HL-60 (cell line): Measurements from ENCODE around the gene TDRD12.

Experiments
- CTCF ChIP-seq: IDR thresholded peaks from one replicate; pipeline ENCODE4 v1.5.1; 2011; ENCODE audit warnings: low read length, control low read depth, inconsistent platforms; ENCODE audit not compliant: insufficient read depth
- POLR2AphosphoS5 ChIP-seq: IDR thresholded peaks from 2 replicates; pipeline ENCODE4 v1.6.1; 2012; ENCODE audit warnings: low read depth
- REST ChIP-seq: IDR thresholded peaks from 2 replicates; pipeline ENCODE4 v1.6.1; 2012; ENCODE audit warnings: low read depth; ENCODE audit not compliant: insufficient replicate concordance

GRCh38 chr19:32773126-32773525 lies 53.6 kb downstream of the TDRD12 start:
- TF ChIP-seq CTCF (no peak), POLR2AphosphoS5 (no peak), REST (no peak)
